Right lobe of liver (tissue), 4 donors: ENCODE results near the gene MAPKAP1.

Experiments
- POLR2A ChIP-seq: fragments of 450-650 bp; IDR thresholded peaks from one replicate; pipeline ENCODE4 v1.6.1; 2017; ENCODE audit warnings: antibody characterized with exemption, mild to moderate bottlenecking
- TF ChIP-seq, protein P1 (sequence below), 4 donors: fragments of 200-600 bp in 3 of 4; fragments of 450-650 bp in 1 of 4; IDR thresholded peaks; one replicate each; pipeline versions ENCODE4 v1.5.1 to v1.8.0; 2016 to 2022; ENCODE audit warnings: antibody characterized with exemption in 4 of 4, mild to moderate bottlenecking in 2 of 4
- donor health status: DM: no; HTN: no; CAD: no.
- donor health status: DM: no; HTN: no; CAD: no.
- donor health status: DM: no; HTN: yes; CAD: no.

- TF ChIP-seq, protein P1, sequence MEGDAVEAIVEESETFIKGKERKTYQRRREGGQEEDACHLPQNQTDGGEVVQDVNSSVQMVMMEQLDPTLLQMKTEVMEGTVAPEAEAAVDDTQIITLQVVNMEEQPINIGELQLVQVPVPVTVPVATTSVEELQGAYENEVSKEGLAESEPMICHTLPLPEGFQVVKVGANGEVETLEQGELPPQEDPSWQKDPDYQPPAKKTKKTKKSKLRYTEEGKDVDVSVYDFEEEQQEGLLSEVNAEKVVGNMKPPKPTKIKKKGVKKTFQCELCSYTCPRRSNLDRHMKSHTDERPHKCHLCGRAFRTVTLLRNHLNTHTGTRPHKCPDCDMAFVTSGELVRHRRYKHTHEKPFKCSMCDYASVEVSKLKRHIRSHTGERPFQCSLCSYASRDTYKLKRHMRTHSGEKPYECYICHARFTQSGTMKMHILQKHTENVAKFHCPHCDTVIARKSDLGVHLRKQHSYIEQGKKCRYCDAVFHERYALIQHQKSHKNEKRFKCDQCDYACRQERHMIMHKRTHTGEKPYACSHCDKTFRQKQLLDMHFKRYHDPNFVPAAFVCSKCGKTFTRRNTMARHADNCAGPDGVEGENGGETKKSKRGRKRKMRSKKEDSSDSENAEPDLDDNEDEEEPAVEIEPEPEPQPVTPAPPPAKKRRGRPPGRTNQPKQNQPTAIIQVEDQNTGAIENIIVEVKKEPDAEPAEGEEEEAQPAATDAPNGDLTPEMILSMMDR (IDR thresholded peaks at IDR 0.05): no peak
- TF ChIP-seq POLR2A: no peak
Observed at GRCh38 chr9:125683486-125683885, 23.5 kb downstream of the MAPKAP1 start.
